SW 1271 (cell line): ENCODE data around the gene POLR3H.

Source experiments
- DNase-seq, 2 experiments: peaks; one replicate each; lab custom pipeline; 2025; lab: John Stamatoyannopoulos, UW

Gene POLR3H

GRCh38 chr22:41481925-41482318 is 62.3 kb downstream of the POLR3H start:
- no peak for DNase-seq

DNA sequence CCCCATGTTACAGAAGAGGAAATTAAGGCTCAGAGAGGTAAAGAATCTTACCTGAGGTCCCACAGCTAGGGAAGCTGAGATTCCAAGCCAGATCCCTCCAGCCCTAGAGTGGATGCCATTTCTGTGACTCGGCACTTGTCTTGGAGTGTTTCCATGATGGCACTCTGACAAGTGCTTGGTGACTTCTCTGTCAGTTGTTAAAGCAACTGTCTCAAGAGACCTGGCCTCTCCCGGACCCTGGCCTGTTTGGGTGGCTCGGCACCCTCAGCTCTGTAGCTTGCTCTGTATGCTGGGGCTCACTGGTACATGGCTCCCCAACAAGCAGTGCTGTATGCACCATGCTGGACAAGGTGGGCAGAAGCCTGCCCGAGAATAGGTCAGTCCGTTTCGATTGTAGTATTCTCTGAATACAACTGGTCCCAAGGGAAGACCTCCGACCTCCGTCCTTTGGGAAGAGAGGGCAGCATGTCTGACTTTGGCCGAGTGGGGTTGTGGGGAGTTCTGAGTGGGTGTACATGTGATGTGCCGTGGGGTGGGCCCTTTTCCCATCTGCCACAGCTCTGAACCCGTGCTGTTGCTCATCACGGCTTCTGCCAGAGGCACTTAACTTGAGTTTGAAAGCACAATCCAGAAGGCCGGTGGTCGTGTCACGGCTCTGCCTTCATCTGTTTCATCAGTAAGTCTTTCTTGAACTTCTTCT is 63.0 kb downstream of the POLR3H start:
- no peak for DNase-seq

DNA sequence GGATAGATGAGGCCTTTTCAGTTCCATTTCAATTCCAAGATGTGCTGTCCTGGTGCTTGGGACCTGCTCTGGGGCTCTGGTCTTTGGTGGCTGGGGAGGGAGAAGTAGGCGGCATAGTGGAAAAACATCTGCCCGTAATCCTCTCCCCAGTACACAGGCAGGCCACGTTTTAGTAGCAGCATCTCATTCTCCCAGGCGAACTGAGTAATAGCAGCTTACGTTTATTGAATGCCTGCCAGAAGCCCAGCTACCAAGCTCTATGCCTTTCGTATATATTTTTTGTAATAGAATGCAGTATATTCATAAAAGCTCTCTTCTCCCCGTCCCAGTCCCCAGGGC is 63.9 kb downstream of the POLR3H start:
- no peak for DNase-seq

DNA sequence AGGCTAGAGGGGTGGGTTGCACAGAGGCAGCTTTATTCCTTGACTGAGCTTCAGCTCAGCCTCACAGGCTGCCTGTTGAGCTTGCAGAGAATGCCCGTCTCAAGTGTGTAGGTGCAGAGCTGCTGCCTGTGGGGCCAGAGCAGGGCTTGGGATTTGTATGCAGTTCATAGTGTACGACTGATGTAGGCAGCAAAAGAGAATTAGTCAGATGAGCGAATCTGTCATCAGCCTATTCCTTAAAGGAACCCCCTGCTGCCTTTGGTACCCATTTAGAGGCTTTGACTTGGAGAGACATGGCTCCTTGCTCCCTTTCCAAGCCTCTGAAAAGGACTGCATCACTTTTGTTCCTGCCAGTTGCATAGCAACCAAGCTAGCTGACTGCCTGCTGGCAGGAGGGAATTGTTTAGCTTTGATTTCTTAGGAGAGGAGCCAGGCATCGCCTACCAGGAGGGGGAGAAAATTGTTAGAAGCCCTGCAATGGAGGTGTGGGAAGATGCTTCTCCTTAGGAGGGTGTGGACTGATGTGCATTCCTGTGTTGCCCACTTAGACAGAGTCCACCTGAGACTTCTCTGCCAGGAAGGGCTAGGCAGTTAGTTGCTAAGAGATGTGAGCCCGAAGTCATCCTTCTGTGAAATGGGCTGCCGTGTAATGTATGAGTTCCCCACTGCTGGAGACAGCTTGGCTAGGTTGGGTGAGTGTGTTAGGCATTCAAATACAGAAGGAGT is 64.4 kb downstream of the POLR3H start:
- peak in 1 of 2 experiments; percentile 4 for DNase-seq

GRCh38 chr22:41478891-41479521 is 65.3 kb downstream of the POLR3H start:
- no peak for DNase-seq

DNA sequence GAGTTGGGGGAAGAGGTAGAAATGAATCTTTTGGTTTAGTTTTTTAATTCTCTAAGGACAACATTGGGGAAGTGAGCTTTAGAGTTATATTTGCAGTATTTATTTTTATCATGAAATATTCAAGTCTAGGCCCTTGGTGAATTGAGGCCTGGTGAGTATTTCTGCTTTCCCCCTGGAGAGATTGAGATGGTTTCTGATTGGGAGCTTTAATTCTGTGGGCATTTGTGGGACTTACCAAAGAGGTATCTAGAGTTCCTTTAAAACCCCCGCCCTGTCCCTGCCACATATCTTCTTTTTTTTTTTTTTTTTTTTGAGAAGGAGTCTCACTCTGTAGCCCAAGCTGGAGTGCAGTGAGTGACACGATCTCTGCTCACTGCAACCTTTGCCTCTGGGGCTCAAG is 65.8 kb downstream of the POLR3H start:
- no peak for DNase-seq
